Neural progenitor cell (in vitro differentiated cells): Measurements from ENCODE around the gene CRLF1.

ENCODE experiments used
- CTCF ChIP-seq: fragments of 200-600 bp; sonication (generic); IDR thresholded peaks from 2 replicates; pipeline ENCODE4 v1.5.1; 2017; ENCODE audit warnings: antibody characterized with exemption, mild to moderate bottlenecking
- EZH2 ChIP-seq: fragments of 200-600 bp; sonication (generic); IDR thresholded peaks from 2 replicates; pipeline ENCODE4 v1.6.1; 2017; ENCODE audit warnings: antibody characterized with exemption, mild to moderate bottlenecking, moderate library complexity

GRCh38 chr19:18636969-18637629 is 30.5 kb upstream of the CRLF1 start, which contains the start of gene KLHL26:
- TF ChIP-seq CTCF (no peak), EZH2 (no peak)
